ENCODE measurements around the gene NFIC.

Gene NFIC

GRCh38 chr19:3468211-3468610 is 101.8 kb downstream of the NFIC start:
- H3K27me3 ChIP-seq (ENCODE audit: insufficient read depth, low read length, poor library complexity, severe bottlenecking): no peaks in the 10 kb centered on the region
- TF ChIP-seq CTCF (conservative IDR thresholded peaks at IDR 0.05; ENCODE audit: low read length) (no peak), EZH2phosphoT487 (IDR thresholded peaks at IDR 0.05; ENCODE audit: borderline replicate concordance) (no peak)

GRCh38 chr19:3469638-3470499 is 103.5 kb downstream of the NFIC start:
- Histone ChIP-seq H3K36me3 (ENCODE audit: insufficient read depth, low read length) (peaks cover 7% of the 10 kb centered on the region; the same call in 1 of the 2 replicates), H3K4me1 (ENCODE audit: insufficient read depth, low read length, poor library complexity, severe bottlenecking) (peaks cover 2% of the 10 kb centered on the region), H3K79me2 (ENCODE audit: insufficient read depth, low read length) (peaks cover 21% of the 10 kb centered on the region; the same call in 1 of the 2 replicates), H4K20me1 (ENCODE audit: insufficient read depth, low read length, poor library complexity, severe bottlenecking) (peaks cover 16% of the 10 kb centered on the region), H3K4me3 (ENCODE audit: low read length, poor library complexity, severe bottlenecking) (no peak overlapping the region), H3K9me2 (replicated peaks; ENCODE audit: low read depth, low read length) (no peaks in the 10 kb centered on the region), H3F3A (ENCODE audit: low read depth) (peaks cover 5% of the 10 kb centered on the region; the same call in 1 of the 2 replicates), H3K27me3 (ENCODE audit: insufficient read depth, low read length, poor library complexity, severe bottlenecking) (no peaks in the 10 kb centered on the region), H3K9me3 (ENCODE audit: insufficient read depth, low read depth, low read length) (no peaks in the 10 kb centered on the region), H3K4me2 (ENCODE audit: low read depth, low read length, poor library complexity, severe bottlenecking) (no peak overlapping the region), H3K9ac (ENCODE audit: low read depth, low read length, poor library complexity, severe bottlenecking) (no peak overlapping the region), H2AFZ (ENCODE audit: low read length) (no peak overlapping the region)
- TF ChIP-seq CTCF (conservative IDR thresholded peaks at IDR 0.05; ENCODE audit: low read length) (peak; percentile 18; the same call in 1 of the 2 replicates), EZH2phosphoT487 (IDR thresholded peaks at IDR 0.05; ENCODE audit: borderline replicate concordance) (no peak)

More at GRCh38 chr19:3468211-3468610, 101.8 kb downstream of the NFIC start:
- no peak overlapping the region for H3K4me3 ChIP-seq (ENCODE audit: low read length, poor library complexity, severe bottlenecking)
- H3K9me3 ChIP-seq (ENCODE audit: insufficient read depth, low read depth, low read length): no peaks in the 10 kb centered on the region
- H3K9me2 ChIP-seq (replicated peaks; ENCODE audit: low read depth, low read length): no peaks in the 10 kb centered on the region
- H3K36me3 ChIP-seq (ENCODE audit: insufficient read depth, low read length): 0 out of 2 replicates have a peak, but pooled peaks cover under 1% of the 10 kb centered on the region
- H3K4me2 ChIP-seq (ENCODE audit: low read depth, low read length, poor library complexity, severe bottlenecking): no peak overlapping the region
- no peaks in the 10 kb centered on the region for H3K4me1 ChIP-seq (ENCODE audit: insufficient read depth, low read length, poor library complexity, severe bottlenecking)
- peaks cover 9% of the 10 kb centered on the region; the same call in 1 of the 2 replicates for H3K79me2 ChIP-seq (ENCODE audit: insufficient read depth, low read length)
- peaks cover 5% of the 10 kb centered on the region; the same call in 1 of the 2 replicates for H3F3A ChIP-seq (ENCODE audit: low read depth)
- H2AFZ ChIP-seq (ENCODE audit: low read length): no peak overlapping the region
- no peak overlapping the region for H3K9ac ChIP-seq (ENCODE audit: low read depth, low read length, poor library complexity, severe bottlenecking)
- peaks cover 8% of the 10 kb centered on the region for H4K20me1 ChIP-seq (ENCODE audit: insufficient read depth, low read length, poor library complexity, severe bottlenecking)

- no peak for TF ChIP-seq CTCF (conservative IDR thresholded peaks at IDR 0.05; ENCODE audit: low read length)
- TF ChIP-seq EZH2phosphoT487 (IDR thresholded peaks at IDR 0.05; ENCODE audit: borderline replicate concordance): no peak
- no peak overlapping the region for H2AFZ ChIP-seq (ENCODE audit: low read length)
- no peak overlapping the region for H3K9ac ChIP-seq (ENCODE audit: low read depth, low read length, poor library complexity, severe bottlenecking)
- no peaks in the 10 kb centered on the region for H3K27me3 ChIP-seq (ENCODE audit: insufficient read depth, low read length, poor library complexity, severe bottlenecking)
- no peaks in the 10 kb centered on the region for H3K9me3 ChIP-seq (ENCODE audit: insufficient read depth, low read depth, low read length)
- no peak overlapping the region for H3K4me3 ChIP-seq (ENCODE audit: low read length, poor library complexity, severe bottlenecking)
- peaks cover 16% of the 10 kb centered on the region for H4K20me1 ChIP-seq (ENCODE audit: insufficient read depth, low read length, poor library complexity, severe bottlenecking)
- H3K4me1 ChIP-seq (ENCODE audit: insufficient read depth, low read length, poor library complexity, severe bottlenecking): peaks cover 8% of the 10 kb centered on the region
- peaks cover 9% of the 10 kb centered on the region; the same call in 1 of the 2 replicates for H3K36me3 ChIP-seq (ENCODE audit: insufficient read depth, low read length)
- H3F3A ChIP-seq (ENCODE audit: low read depth): peaks cover 4% of the 10 kb centered on the region; the same call in 1 of the 2 replicates
- no peak overlapping the region for H3K4me2 ChIP-seq (ENCODE audit: low read depth, low read length, poor library complexity, severe bottlenecking)
- H3K79me2 ChIP-seq (ENCODE audit: insufficient read depth, low read length): peaks cover 28% of the 10 kb centered on the region
- H3K9me2 ChIP-seq (replicated peaks; ENCODE audit: low read depth, low read length): no peaks in the 10 kb centered on the region
Observed at GRCh38 chr19:3470500-3471128, 104.2 kb downstream of the NFIC start.

All from Loucy (cell line).